ENCODE data around the gene DCAF5.

DNA sequence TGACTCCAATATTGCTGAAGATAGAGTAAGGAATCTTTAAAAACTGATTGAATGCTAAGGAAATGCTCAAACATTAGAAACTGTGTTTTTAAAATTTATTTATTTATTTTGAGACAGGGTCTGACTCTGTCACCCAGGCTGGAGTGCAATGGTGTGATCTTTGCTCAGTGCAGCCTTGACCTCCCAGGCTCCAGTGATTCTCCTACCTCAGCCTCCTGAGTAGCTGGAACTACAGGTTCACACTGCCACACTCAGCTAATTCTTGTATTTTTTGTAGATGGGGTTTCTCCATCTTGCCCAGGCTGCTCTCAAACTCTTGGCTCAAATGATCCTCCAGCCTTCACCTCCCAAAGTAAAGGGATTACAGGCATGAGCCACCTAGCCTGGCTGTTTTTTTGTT, 3.3 kb upstream of the DCAF5 start:
- TF ChIP-seq CTCF (conservative IDR thresholded peaks at IDR 0.05; ENCODE audit: low read length) (no peak), EZH2phosphoT487 (IDR thresholded peaks at IDR 0.05; ENCODE audit: borderline replicate concordance) (no peak)
